H1 (cell line): ENCODE measurements around the gene DHPS.
A peak's percentile ranks its signal among the peaks of the same experiment; 100 is the strongest.

Experiments used
- ASH2L ChIP-seq: fragments of 200-600, 300-600 bp; sonication (generic); IDR thresholded peaks from one replicate; pipeline ENCODE4 v1.7.1; 2017; ENCODE audit warnings: low read length
- BRCA1 ChIP-seq: IDR thresholded peaks from 2 replicates; pipeline ENCODE4 v1.6.1; 2012; ENCODE audit warnings: low read depth, low read length, improper control_type of control experiment
- CTCF ChIP-seq, 3 experiments: IDR thresholded peaks; 1 replicate in 2 of 3; 2 replicates in 1 of 3; pipeline versions ENCODE4 v1.5.1 to v1.6.1; 2011; ENCODE audit warnings: low read length in 3 of 3, mild to moderate bottlenecking in 3 of 3, inconsistent platforms in 2 of 3, low read depth in 1 of 3, moderate library complexity in 1 of 3; ENCODE audit not compliant: insufficient read depth in 1 of 3; ENCODE audit errors: control extremely low read depth in 1 of 3
- EP300 ChIP-seq, 2 experiments: IDR thresholded peaks; 1 replicate in 1 of 2; 2 replicates in 1 of 2; pipeline ENCODE4 v1.6.1; 2011 to 2012; ENCODE audit warnings: low read depth in 2 of 2, low read length in 2 of 2, mild to moderate bottlenecking in 2 of 2, borderline replicate concordance in 1 of 2, inconsistent platforms in 1 of 2, moderate library complexity in 1 of 2
- GABPA ChIP-seq: IDR thresholded peaks from 2 replicates; pipeline ENCODE4 v1.6.1; 2011; ENCODE audit warnings: mild to moderate bottlenecking, low read length, moderate library complexity, borderline replicate concordance; ENCODE audit not compliant: insufficient read depth
- KDM4A ChIP-seq: IDR thresholded peaks from one replicate; pipeline ENCODE4 v1.7.1; 2012; ENCODE audit warnings: low read depth, mild to moderate bottlenecking, moderate library complexity, low read length, inconsistent platforms; ENCODE audit not compliant: severe bottlenecking
- KDM5A ChIP-seq: fragments of 200-600 bp; IDR thresholded peaks from 2 replicates; pipeline ENCODE4 v1.7.1; 2012; ENCODE audit warnings: mild to moderate bottlenecking, low read length, inconsistent platforms, mixed read lengths
- MAFK ChIP-seq: IDR thresholded peaks from 2 replicates; pipeline ENCODE4 v1.6.1; 2012; ENCODE audit warnings: low read depth, mild to moderate bottlenecking, improper control_type of control experiment, low read length
- MAX ChIP-seq: IDR thresholded peaks from 2 replicates; pipeline ENCODE4 v1.6.1; 2012; ENCODE audit warnings: inconsistent platforms
- NRF1 ChIP-seq: IDR thresholded peaks from 2 replicates; pipeline ENCODE4 v1.6.1; 2011; ENCODE audit warnings: mild to moderate bottlenecking, low read depth, low read length, improper control_type of control experiment
- POLR2A ChIP-seq, 2 experiments: IDR thresholded peaks; 1 replicate in 1 of 2; 2 replicates in 1 of 2; pipeline ENCODE4 v1.6.1; 2011; ENCODE audit warnings: low read depth in 2 of 2, low read length in 2 of 2, mild to moderate bottlenecking in 2 of 2; ENCODE audit errors: control extremely low read depth in 1 of 2
- POLR2AphosphoS5 ChIP-seq: IDR thresholded peaks from 2 replicates; pipeline ENCODE4 v1.6.1; 2011; ENCODE audit warnings: low read depth, low read length
- TAF1 ChIP-seq: IDR thresholded peaks from 2 replicates; pipeline ENCODE4 v1.6.1; 2011; ENCODE audit warnings: mild to moderate bottlenecking, low read depth, low read length
- USF2 ChIP-seq: IDR thresholded peaks from 2 replicates; pipeline ENCODE4 v1.6.1; 2011; ENCODE audit warnings: low read length, improper control_type of control experiment

DNA sequence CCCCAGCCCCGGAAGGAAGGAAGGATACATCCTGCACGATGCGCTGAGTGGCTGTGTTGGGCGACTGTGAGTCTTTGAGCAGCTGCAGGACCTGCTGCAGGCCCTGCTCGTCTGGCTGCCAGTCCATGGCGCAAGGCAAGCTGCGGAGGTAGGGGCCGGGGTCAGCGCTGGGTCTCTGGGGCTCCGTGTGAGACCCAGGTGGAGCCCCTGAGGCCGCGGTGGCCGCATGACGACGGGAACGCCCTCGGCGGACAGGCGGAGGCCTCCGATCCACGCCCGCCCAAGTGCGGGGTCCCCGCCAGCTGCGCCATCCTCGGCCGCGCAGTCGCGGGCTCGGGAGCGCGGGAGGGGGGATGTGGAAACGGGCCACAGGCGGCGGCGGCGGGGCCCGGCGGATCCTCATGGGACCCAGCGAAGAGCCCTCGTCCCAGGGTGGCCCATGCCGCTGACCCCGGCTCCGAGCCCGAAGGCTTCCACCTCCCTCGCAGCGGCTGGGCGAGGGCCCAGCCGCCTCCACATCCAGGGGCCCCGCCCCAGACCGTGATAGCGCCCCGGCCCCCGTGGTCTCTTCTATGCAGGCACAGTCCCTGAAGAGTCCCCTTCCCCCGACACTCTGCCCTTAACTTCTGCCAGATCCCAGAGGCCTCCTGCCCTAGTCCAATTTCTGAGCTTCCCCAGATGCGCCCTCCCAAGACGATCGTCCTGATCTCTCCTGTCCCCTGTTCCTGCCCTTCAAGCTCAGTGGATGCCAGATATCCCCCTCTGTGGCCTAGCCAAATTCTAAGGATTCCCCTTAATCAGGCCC, 39.4 kb upstream of the DHPS start:
- TF ChIP-seq BRCA1 (no peak), USF2 (no peak), CTCF (IDR thresholded peaks at IDR 0.05; ENCODE audit: control extremely low read depth in 1 of 3, insufficient read depth in 1 of 3, low read depth in 1 of 3, low read length in 3 of 3) (no peak), EP300 (IDR thresholded peaks at IDR 0.05; ENCODE audit: borderline replicate concordance in 1 of 2, low read depth in 2 of 2, low read length in 2 of 2) (no peak), KDM4A (no peak), NRF1 (no peak), GABPA (no peak), POLR2A (IDR thresholded peaks at IDR 0.05; ENCODE audit: control extremely low read depth in 1 of 2, low read depth in 2 of 2, low read length in 2 of 2) (peak in 1 of 2 experiments; percentile 43; a peak in 1 of 3 replicates), TAF1 (no peak), KDM5A (no peak), POLR2AphosphoS5 (no peak), ASH2L (no peak), MAX (no peak), MAFK (no peak)
